OCI-LY1 (cell line): ENCODE results near the gene FILIP1L.

Source experiments
- CTCF ChIP-seq: fragments of 200-600 bp; sonication (generic), shearing (Covaris generic); IDR thresholded peaks from 2 replicates; pipeline ENCODE4 v1.5.1; 2017; ENCODE audit warnings: mild to moderate bottlenecking, antibody characterized with exemption, low read length, moderate library complexity, mixed read lengths
- EZH2 ChIP-seq: fragments of 200-600 bp; sonication (generic), shearing (Covaris generic); IDR thresholded peaks from 2 replicates; pipeline ENCODE4 v1.8.0; 2017; ENCODE audit warnings: borderline replicate concordance, mixed run types, mild to moderate bottlenecking, antibody characterized with exemption, low read length, moderate library complexity, mixed read lengths

DNA sequence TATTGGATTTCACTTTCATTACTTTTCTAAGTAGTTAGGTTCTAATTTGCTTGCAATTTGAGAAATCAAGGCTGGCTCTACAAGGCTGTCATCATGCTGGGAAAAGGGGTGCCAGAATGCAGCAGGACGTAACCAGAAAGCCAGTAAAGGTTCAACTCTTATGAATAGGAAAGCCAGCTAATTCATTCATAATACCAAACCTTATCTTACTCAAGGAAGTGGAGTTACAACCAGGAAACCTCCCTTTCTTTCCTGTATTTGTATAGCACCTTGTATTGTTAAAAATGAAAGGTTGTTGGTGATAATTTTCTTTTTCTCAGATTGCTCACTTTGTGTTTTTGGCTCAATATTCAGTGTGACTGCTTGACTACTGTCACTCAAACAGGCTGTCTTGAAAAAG is 109.4 kb downstream of the FILIP1L start:
- TF ChIP-seq CTCF, result no peak
- TF ChIP-seq EZH2, result no peak
